OCI-LY1 (cell line): Measurements from ENCODE around the gene IGFBP1.

Experiments
- H2AFZ ChIP-seq: fragments of 200-600 bp; sonication (generic), shearing (Covaris generic); 2 replicates; pipeline ENCODE4 v1.6.0; 2014; ENCODE audit warnings: antibody characterized with exemption, mild to moderate bottlenecking, low read length
- H3F3A ChIP-seq: fragments of 200-600 bp; sonication (generic), shearing (Covaris generic); 2 replicates; pipeline ENCODE4 v1.6.0; 2014; ENCODE audit warnings: mild to moderate bottlenecking, antibody characterized with exemption, low read length, moderate library complexity; ENCODE audit not compliant: insufficient read depth
- H3K27ac ChIP-seq: fragments of 200-600 bp; sonication (generic); 2 replicates; pipeline ENCODE4 v1.5.1; 2014; ENCODE audit warnings: low read length, mixed run types, mild to moderate bottlenecking, low read depth; ENCODE audit not compliant: poor library complexity, severe bottlenecking
- H3K27me3 ChIP-seq: fragments of 200-600 bp; sonication (generic); 2 replicates; pipeline ENCODE4 v1.6.0; 2014; ENCODE audit warnings: antibody characterized with exemption, mild to moderate bottlenecking, low read length, moderate library complexity; ENCODE audit not compliant: insufficient read depth
- H3K36me3 ChIP-seq: fragments of 200-600 bp; sonication (generic); 2 replicates; pipeline ENCODE4 v1.6.1; 2014; ENCODE audit warnings: mild to moderate bottlenecking, antibody characterized with exemption, low read length, moderate library complexity, mixed read lengths; ENCODE audit not compliant: insufficient read depth
- H3K4me1 ChIP-seq: fragments of 200-600 bp; sonication (generic); 2 replicates; pipeline ENCODE4 v1.5.1; 2014; ENCODE audit warnings: mild to moderate bottlenecking, low read length, moderate library complexity; ENCODE audit not compliant: insufficient read depth, severe bottlenecking
- H3K4me2 ChIP-seq: fragments of 200-600 bp; sonication (generic), shearing (Covaris generic); 2 replicates; pipeline ENCODE4 v1.6.1; 2014; ENCODE audit warnings: low read length
- H3K4me3 ChIP-seq: fragments of 200-600 bp; sonication (generic); 2 replicates; pipeline ENCODE4 v1.5.1; 2014; ENCODE audit warnings: low read length, low read depth, mild to moderate bottlenecking, mixed read lengths; ENCODE audit not compliant: poor library complexity, severe bottlenecking
- H3K79me2 ChIP-seq: fragments of 200-600 bp; shearing (Covaris generic); 2 replicates; pipeline ENCODE4 v1.6.1; 2016; ENCODE audit warnings: mixed run types, low read length, mixed read lengths; ENCODE audit not compliant: insufficient read depth
- H3K9ac ChIP-seq: fragments of 200-600 bp; sonication (generic), shearing (Covaris generic); 2 replicates; pipeline ENCODE4 v1.6.1; 2014; ENCODE audit warnings: mild to moderate bottlenecking, low read length, mixed read lengths
- H3K9me2 ChIP-seq: fragments of 200-600 bp; sonication (generic), shearing (Covaris generic); 2 replicates; pipeline ENCODE4 v1.6.1; 2014; ENCODE audit warnings: low read depth, mild to moderate bottlenecking, low read length, mixed read lengths
- H3K9me3 ChIP-seq: fragments of 200-600 bp; shearing (Covaris generic); 2 replicates; pipeline ENCODE4 v1.6.1; 2014; ENCODE audit warnings: low read length, mixed read lengths
- H4K20me1 ChIP-seq: fragments of 200-600 bp; sonication (generic), shearing (Covaris generic); 2 replicates; pipeline ENCODE4 v1.6.0; 2016; ENCODE audit warnings: mild to moderate bottlenecking, low read length; ENCODE audit not compliant: insufficient read depth
- CTCF ChIP-seq: fragments of 200-600 bp; sonication (generic), shearing (Covaris generic); IDR thresholded peaks from 2 replicates; pipeline ENCODE4 v1.5.1; 2017; ENCODE audit warnings: mild to moderate bottlenecking, antibody characterized with exemption, low read length, moderate library complexity, mixed read lengths
- EZH2 ChIP-seq: fragments of 200-600 bp; sonication (generic), shearing (Covaris generic); IDR thresholded peaks from 2 replicates; pipeline ENCODE4 v1.8.0; 2017; ENCODE audit warnings: borderline replicate concordance, mixed run types, mild to moderate bottlenecking, antibody characterized with exemption, low read length, moderate library complexity, mixed read lengths

Gene IGFBP1

GRCh38 chr7:45910855-45911254, 22.6 kb downstream of the IGFBP1 start:
- TF ChIP-seq EZH2 (no peak), CTCF (no peak)
- Histone ChIP-seq H3K79me2 (no peaks in the 10 kb centered on the region), H3K27me3 (no peaks in the 10 kb centered on the region; the same call in 1 of the 2 replicates)

GRCh38 chr7:45911311-45911710, 23.0 kb downstream of the IGFBP1 start:
- Histone ChIP-seq H3K36me3 (no peaks in the 10 kb centered on the region), H3F3A (no peaks in the 10 kb centered on the region), H4K20me1 (no peaks in the 10 kb centered on the region), H3K4me2 (no peak overlapping the region), H3K27me3 (no peaks in the 10 kb centered on the region; the same call in 1 of the 2 replicates), H3K9me3 (no peaks in the 10 kb centered on the region), H3K4me1 (no peaks in the 10 kb centered on the region), H3K9ac (no peak overlapping the region), H3K27ac (no peak overlapping the region), H3K79me2 (no peaks in the 10 kb centered on the region), H3K4me3 (no peak overlapping the region), H2AFZ (no peak overlapping the region), H3K9me2 (no peaks in the 10 kb centered on the region)
- no peak for TF ChIP-seq CTCF
- no peak for TF ChIP-seq EZH2

More at GRCh38 chr7:45910855-45911254, 22.6 kb downstream of the IGFBP1 start:
- Histone ChIP-seq H3K9me3 (no peaks in the 10 kb centered on the region), H3F3A (no peaks in the 10 kb centered on the region), H3K4me1 (no peaks in the 10 kb centered on the region), H3K9ac (no peak overlapping the region), H2AFZ (no peak overlapping the region), H3K27ac (no peak overlapping the region), H4K20me1 (no peaks in the 10 kb centered on the region), H3K4me3 (no peak overlapping the region), H3K9me2 (no peaks in the 10 kb centered on the region), H3K36me3 (no peaks in the 10 kb centered on the region), H3K4me2 (no peak overlapping the region)

GRCh38 chr7:45912972-45913371, 24.7 kb downstream of the IGFBP1 start:
- Histone ChIP-seq H3K4me1 (no peaks in the 10 kb centered on the region), H2AFZ (no peak overlapping the region), H3K9me3 (no peaks in the 10 kb centered on the region)

More at GRCh38 chr7:45912972-45913371, 24.7 kb downstream of the IGFBP1 start:
- H3K9me2 ChIP-seq, result no peaks in the 10 kb centered on the region
- no peak overlapping the region for H3K27ac ChIP-seq
- no peaks in the 10 kb centered on the region for H3F3A ChIP-seq
- no peak overlapping the region for H3K9ac ChIP-seq
- no peak overlapping the region for H3K4me2 ChIP-seq
- H3K36me3 ChIP-seq, result no peaks in the 10 kb centered on the region
- TF ChIP-seq EZH2, result no peak
- no peak for TF ChIP-seq CTCF
- H3K27me3 ChIP-seq, result no peaks in the 10 kb centered on the region; the same call in 1 of the 2 replicates
- H4K20me1 ChIP-seq, result no peaks in the 10 kb centered on the region
- H3K4me3 ChIP-seq, result no peak overlapping the region
- H3K79me2 ChIP-seq, result no peaks in the 10 kb centered on the region
